ENCODE data around the gene ACSM2B.
"Not testable (repeated sequence)": the region's sequence is repeated elsewhere in the genome, so short reads cannot be mapped to it uniquely, and the experiment has no call there.

The ACSM2B gene

GRCh38 chr16:20595068-20595467 lies 18.9 kb upstream of the ACSM2B start:
- not testable (repeated sequence) for DNase-seq

GRCh38 chr16:20592780-20593179 lies 16.6 kb upstream of the ACSM2B start:
- DNase-seq, result not testable (repeated sequence)

GRCh38 chr16:20589486-20589885 lies 13.3 kb upstream of the ACSM2B start:
- not testable (repeated sequence) for DNase-seq

- DNase-seq, result not testable (repeated sequence)
Observed at GRCh38 chr16:20587645-20588074, 11.5 kb upstream of the ACSM2B start.

GRCh38 chr16:20586716-20587115 lies 10.5 kb upstream of the ACSM2B start:
- DNase-seq, result not testable (repeated sequence)

- DNase-seq, result not testable (repeated sequence)
Observed at GRCh38 chr16:20586112-20586511, 9.9 kb upstream of the ACSM2B start.

GRCh38 chr16:20580487-20581259 lies 4.5 kb upstream of the ACSM2B start:
- not testable (repeated sequence) for DNase-seq

GRCh38 chr16:20578091-20578490 lies 1.9 kb upstream of the ACSM2B start:
- DNase-seq, result not testable (repeated sequence)

- not testable (repeated sequence) for DNase-seq
Observed at GRCh38 chr16:20569117-20569651, 7.0 kb downstream of the ACSM2B start.

GRCh38 chr16:20568404-20568803 lies 7.8 kb downstream of the ACSM2B start:
- DNase-seq, result no peak

GRCh38 chr16:20566864-20567263 lies 9.3 kb downstream of the ACSM2B start:
- DNase-seq, result no peak

- not testable (repeated sequence) for DNase-seq
Observed at GRCh38 chr16:20565334-20565733, 10.8 kb downstream of the ACSM2B start.

- DNase-seq, result not testable (repeated sequence)
Observed at GRCh38 chr16:20564218-20564617, 11.9 kb downstream of the ACSM2B start.

GRCh38 chr16:20555628-20556027 lies 20.5 kb downstream of the ACSM2B start:
- not testable (repeated sequence) for DNase-seq

- DNase-seq, result not testable (repeated sequence)
Observed at GRCh38 chr16:20554689-20555088, 21.5 kb downstream of the ACSM2B start.

- DNase-seq, result not testable (repeated sequence)
Observed at GRCh38 chr16:20553493-20553892, 22.7 kb downstream of the ACSM2B start.

- DNase-seq, result not testable (repeated sequence)
Observed at GRCh38 chr16:20546951-20547350, 29.2 kb downstream of the ACSM2B start.

GRCh38 chr16:20546278-20546853 lies 29.8 kb downstream of the ACSM2B start:
- DNase-seq, result not testable (repeated sequence)

GRCh38 chr16:20540603-20541316 lies 35.4 kb downstream of the ACSM2B start:
- not testable (repeated sequence) for DNase-seq

- no peak for DNase-seq
Observed at GRCh38 chr16:20538687-20539086, 37.5 kb downstream of the ACSM2B start.

GRCh38 chr16:20538181-20538580 lies 38.0 kb downstream of the ACSM2B start:
- no peak for DNase-seq

GRCh38 chr16:20536669-20537068 lies 39.5 kb downstream of the ACSM2B start:
- DNase-seq, result not testable (repeated sequence)

GRCh38 chr16:20532284-20532792 lies 43.8 kb downstream of the ACSM2B start:
- DNase-seq, result not testable (repeated sequence)
